K562 (cell line): ENCODE data around the gene SYTL2. TPM values are rescaled to one million over a fixed set of nuclear protein-coding genes. Genes with fewer than 3 reads are reported as not detected.

Experiments used
- ARID3B ChIP-seq: fragments of 250-450 bp; sonication (Bioruptor Pico); IDR thresholded peaks from 2 replicates; pipeline ENCODE4 v1.4.0; 2020; ENCODE audit warnings: borderline replicate concordance
- CBX3 ChIP-seq, 2 experiments: IDR thresholded peaks; 1 replicate in 1 of 2; 2 replicates in 1 of 2; pipeline ENCODE4 v1.6.1; 2012; ENCODE audit warnings: inconsistent platforms in 2 of 2, low read length in 2 of 2, borderline replicate concordance in 1 of 2, control low read depth in 1 of 2
- CEBPG ChIP-seq, 3 experiments: fragments of 200-800 bp in 1 of 3; sonication (Bioruptor generic) in 1 of 3; sonication (generic) in 1 of 3; formaldehyde crosslinking in 1 of 3; IDR thresholded peaks in 2 of 3; conservative IDR thresholded peaks in 1 of 3; 2 replicates each; pipeline versions ENCODE4 v1.6.1 to v1.8.0; 2016 to 2022; ENCODE audit warnings: missing compliant biosample characterization in 2 of 3, missing genetic modification characterization in 2 of 3, mild to moderate bottlenecking in 1 of 3, missing genetic modification reagents in 1 of 3
- NFE2 ChIP-seq: IDR thresholded peaks from 2 replicates; pipeline ENCODE4 v1.6.1; 2014; ENCODE audit warnings: antibody characterized with exemption, low read depth
- NR0B1 ChIP-seq: fragments of 450-650 bp; IDR thresholded peaks from one replicate; pipeline ENCODE4 v1.6.1; 2018; ENCODE audit warnings: mild to moderate bottlenecking, moderate library complexity; ENCODE audit not compliant: partially characterized antibody
- PRPF4 ChIP-seq: fragments of 200-400 bp; formaldehyde crosslinking; IDR thresholded peaks from one replicate; pipeline ENCODE4 v1.6.1; 2017; ENCODE audit warnings: low read length, low read depth, mild to moderate bottlenecking; ENCODE audit not compliant: insufficient read depth, poor library complexity, severe bottlenecking
- PTBP1 ChIP-seq: fragments of 200-400 bp; formaldehyde crosslinking; IDR thresholded peaks from 2 replicates; pipeline ENCODE4 v1.6.1; 2017; ENCODE audit warnings: low read depth, low read length
- SAFB2 ChIP-seq: fragments of 200-400 bp; formaldehyde crosslinking; IDR thresholded peaks from 2 replicates; pipeline ENCODE4 v1.6.1; 2018; ENCODE audit warnings: borderline replicate concordance, low read length, low read depth, moderate library complexity; ENCODE audit not compliant: severe bottlenecking
- ZBTB17 ChIP-seq: fragments of 450-650 bp; formaldehyde crosslinking; IDR thresholded peaks from 2 replicates; pipeline ENCODE4 v1.4.0; 2020; ENCODE audit warnings: mild to moderate bottlenecking
- ZBTB8A ChIP-seq: fragments of 450-650 bp; IDR thresholded peaks from 2 replicates; pipeline ENCODE4 v1.6.1; 2018; ENCODE audit warnings: mild to moderate bottlenecking, moderate library complexity; ENCODE audit not compliant: partially characterized antibody
- ZNF24 ChIP-seq: fragments of 450-650 bp; IDR thresholded peaks from 2 replicates; pipeline ENCODE4 v1.6.1; 2016
- ZZZ3 ChIP-seq: fragments of 450-650 bp; IDR thresholded peaks from 2 replicates; pipeline ENCODE4 v1.6.1; 2016; ENCODE audit warnings: antibody characterized with exemption, mild to moderate bottlenecking, moderate library complexity
- polyA plus RNA-seq, 8 experiments: library from polyadenylated mRNA; depleted of rRNA in 4 of 8; stranded (reverse) in 5 of 8; unstranded in 3 of 8; fragments of >200 nt; fragmentation: Nextera tagmentation in 2 of 8; fragmentation: Illumina TruSeq in 1 of 8; extraction: Ambion mirVana in 2 of 8; extraction: Trizol in 1 of 8; gene quantifications; 2 replicates each; pipeline versions ENCODE4 v1.2.1 to v1.2.3, GENCODE V29; 2011 to 2014; ENCODE audit warnings: inconsistent platforms in 1 of 8, missing spikeins in 1 of 8
- total RNA-seq, 7 experiments: library from RNA; depleted of rRNA in 6 of 7; stranded (reverse); fragments of >200 nt in 6 of 7; fragmentation: Illumina TruSeq in 2 of 7; extraction: Trizol in 2 of 7; gene quantifications; 2 replicates each; pipeline versions ENCODE4 v1.2.1 to v1.2.3, GENCODE V29; 2011 to 2021; ENCODE audit warnings: low replicate concordance in 1 of 7
- TF ChIP-seq, protein P1 (sequence below), 2 experiments: fragments of 450-650 bp in 1 of 2; IDR thresholded peaks; 2 replicates each; pipeline ENCODE4 v1.6.1; 2011 to 2017; ENCODE audit warnings: low read depth in 2 of 2, antibody characterized with exemption in 1 of 2, borderline replicate concordance in 1 of 2, low read length in 1 of 2, mild to moderate bottlenecking in 1 of 2, mixed read lengths in 1 of 2; ENCODE audit not compliant: control insufficient read depth in 1 of 2
- TF ChIP-seq, protein P2 (sequence below): fragments of 250-450 bp; sonication (Bioruptor Pico); IDR thresholded peaks from 2 replicates; pipeline ENCODE4 v1.8.0; 2021; ENCODE audit warnings: borderline replicate concordance, mild to moderate bottlenecking, moderate library complexity; ENCODE audit not compliant: poor library complexity, severe bottlenecking

SYTL2 gene
- total and polyA plus RNA-seq, 9 of the 15 experiments (the other 6 are each of a cell fraction or from before 2014, with no cell fraction given) = 0.05 to 0.57 (median 0.35) TPM

DNA sequence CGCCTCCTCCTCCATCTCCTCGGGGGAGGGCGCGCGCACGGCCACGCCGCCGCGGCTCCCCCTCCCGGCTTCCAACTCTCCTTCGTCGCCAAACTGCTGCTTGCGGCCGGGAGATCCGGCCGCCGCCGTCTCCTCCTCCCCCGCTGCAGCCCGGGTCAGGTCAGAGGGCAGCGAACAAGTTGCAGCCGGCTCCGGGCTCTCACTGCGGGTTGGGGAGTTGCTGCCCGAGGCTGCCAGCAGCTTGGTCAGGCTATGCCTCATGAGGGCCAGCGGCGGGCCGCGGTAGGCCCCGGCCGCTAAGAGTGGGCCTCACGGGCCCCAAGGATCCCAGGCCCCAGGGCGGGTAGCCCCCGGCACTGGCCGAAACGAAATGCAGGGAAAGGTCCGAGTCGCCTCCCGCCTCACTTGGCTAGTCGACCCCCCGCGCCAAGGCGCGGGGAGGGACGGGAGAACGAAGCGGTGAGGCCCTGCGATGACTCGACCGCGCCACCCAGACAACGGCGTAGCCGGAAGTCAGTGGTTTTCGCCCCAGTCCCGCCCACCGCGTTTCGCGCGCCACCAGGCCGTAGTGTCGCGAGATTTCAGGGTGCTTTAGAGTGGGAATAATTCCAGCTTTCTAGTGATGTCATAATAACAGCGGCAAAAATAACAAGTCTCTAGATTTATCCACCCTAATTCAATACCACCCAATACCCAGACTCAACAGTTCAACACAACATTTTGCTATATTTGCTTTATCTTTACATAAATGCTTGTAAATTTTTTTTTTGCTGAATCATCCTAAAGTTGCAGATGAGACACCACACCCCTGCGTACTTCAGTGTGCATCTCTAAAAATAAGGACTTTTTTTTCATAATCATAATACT lies 146.1 kb downstream of the SYTL2 start, which contains the start of gene CREBZF (continued):
- TF ChIP-seq, protein P1, sequence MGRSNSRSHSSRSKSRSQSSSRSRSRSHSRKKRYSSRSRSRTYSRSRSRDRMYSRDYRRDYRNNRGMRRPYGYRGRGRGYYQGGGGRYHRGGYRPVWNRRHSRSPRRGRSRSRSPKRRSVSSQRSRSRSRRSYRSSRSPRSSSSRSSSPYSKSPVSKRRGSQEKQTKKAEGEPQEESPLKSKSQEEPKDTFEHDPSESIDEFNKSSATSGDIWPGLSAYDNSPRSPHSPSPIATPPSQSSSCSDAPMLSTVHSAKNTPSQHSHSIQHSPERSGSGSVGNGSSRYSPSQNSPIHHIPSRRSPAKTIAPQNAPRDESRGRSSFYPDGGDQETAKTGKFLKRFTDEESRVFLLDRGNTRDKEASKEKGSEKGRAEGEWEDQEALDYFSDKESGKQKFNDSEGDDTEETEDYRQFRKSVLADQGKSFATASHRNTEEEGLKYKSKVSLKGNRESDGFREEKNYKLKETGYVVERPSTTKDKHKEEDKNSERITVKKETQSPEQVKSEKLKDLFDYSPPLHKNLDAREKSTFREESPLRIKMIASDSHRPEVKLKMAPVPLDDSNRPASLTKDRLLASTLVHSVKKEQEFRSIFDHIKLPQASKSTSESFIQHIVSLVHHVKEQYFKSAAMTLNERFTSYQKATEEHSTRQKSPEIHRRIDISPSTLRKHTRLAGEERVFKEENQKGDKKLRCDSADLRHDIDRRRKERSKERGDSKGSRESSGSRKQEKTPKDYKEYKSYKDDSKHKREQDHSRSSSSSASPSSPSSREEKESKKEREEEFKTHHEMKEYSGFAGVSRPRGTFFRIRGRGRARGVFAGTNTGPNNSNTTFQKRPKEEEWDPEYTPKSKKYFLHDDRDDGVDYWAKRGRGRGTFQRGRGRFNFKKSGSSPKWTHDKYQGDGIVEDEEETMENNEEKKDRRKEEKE (IDR thresholded peaks at IDR 0.05; ENCODE audit: borderline replicate concordance in 1 of 2, control insufficient read depth in 1 of 2, low read depth in 2 of 2, low read length in 1 of 2) = peak in 1 of 2 experiments; percentile 12; a peak in 1 of 4 replicates
- TF ChIP-seq CBX3 (IDR thresholded peaks at IDR 0.05; ENCODE audit: borderline replicate concordance in 1 of 2, low read length in 2 of 2) (peak in 1 of 2 experiments; percentile 9; a peak in 1 of 3 replicates), SAFB2 (no peak), PTBP1 (no peak), PRPF4 (peak; percentile 84), ZZZ3 (peak; percentile 94), ZNF24 (no peak), CEBPG (CRISPR knock-in tag; IDR thresholded peaks at IDR 0.05) (0 out of 2 replicates have a peak, but pooled peaks have one; percentile 18), CEBPG (tag; conservative IDR thresholded peaks at IDR 0.05 in 1 of 2, IDR thresholded peaks at IDR 0.05 in 1 of 2) (peak; percentile 36 to 52; a peak in 1 of 4 replicates), NR0B1 (no peak), ARID3B (no peak), ZBTB8A (no peak), NFE2 (peak; percentile 96), ZBTB17 (CRISPR knock-in tag) (no peak; the same call in 1 of the 2 replicates)
- TF ChIP-seq, protein P2, sequence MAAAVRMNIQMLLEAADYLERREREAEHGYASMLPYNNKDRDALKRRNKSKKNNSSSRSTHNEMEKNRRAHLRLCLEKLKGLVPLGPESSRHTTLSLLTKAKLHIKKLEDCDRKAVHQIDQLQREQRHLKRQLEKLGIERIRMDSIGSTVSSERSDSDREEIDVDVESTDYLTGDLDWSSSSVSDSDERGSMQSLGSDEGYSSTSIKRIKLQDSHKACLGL (CRISPR knock-in tag) = no peak
